H1 (cell line): ENCODE measurements around the gene TXNDC8. TPM values are rescaled to one million over a fixed set of nuclear protein-coding genes. Genes with fewer than 3 reads are reported as not detected.

Source experiments
- CTCF ChIA-PET: fragments of 300-600 bp; sonication (Branson Sonifier 250); formaldehyde crosslinking; loops from one replicate; lab custom pipeline; 2021; ENCODE audit not compliant: partially characterized antibody; lab: Charles Lee
- POLR2A ChIA-PET: fragments of 300-600 bp; sonication (Branson Sonifier 250); formaldehyde crosslinking; loops from one replicate; lab custom pipeline; 2021; ENCODE audit warnings: inconsistent platforms; ENCODE audit not compliant: partially characterized antibody; lab: Charles Lee
- DNase-seq, 2 experiments: peaks; one replicate each; pipeline versions ENCODE4 v3.0.0 to v3.0.0-alpha.2; 2010 to 2022; ENCODE audit warnings: low spot score in 2 of 2, low read depth in 1 of 2, mixed read lengths in 1 of 2
- FAIRE-seq: peaks from 2 replicates; lab custom pipeline; 2011; peaks lifted over from hg19 to GRCh38; lab: Jason Lieb, UNC
- H2AFZ ChIP-seq: 2 replicates; pipeline ENCODE4 v1.8.1; 2012; ENCODE audit warnings: low read length, inconsistent platforms
- H2AK5ac ChIP-seq: 2 replicates; pipeline ENCODE4 v1.6.1; 2013; ENCODE audit warnings: low read depth, low read length
- H2BK120ac ChIP-seq: replicated peaks from 2 replicates; pipeline ENCODE3; 2013; ENCODE audit warnings: low read depth, low read length, inconsistent platforms
- H2BK12ac ChIP-seq: 2 replicates; pipeline ENCODE4 v1.6.1; 2013; ENCODE audit warnings: low read depth, low read length
- H2BK15ac ChIP-seq: 2 replicates; pipeline ENCODE4 v1.6.1; 2013; ENCODE audit warnings: low read length
- H2BK20ac ChIP-seq: 2 replicates; pipeline ENCODE4 v1.6.1; 2013; ENCODE audit warnings: low read length
- H2BK5ac ChIP-seq: 2 replicates; pipeline ENCODE4 v1.6.1; 2013; ENCODE audit warnings: low read depth, low read length
- H3K14ac ChIP-seq: 2 replicates; pipeline ENCODE4 v1.6.1; 2013; ENCODE audit warnings: inconsistent platforms; ENCODE audit not compliant: insufficient read length
- H3K18ac ChIP-seq: 2 replicates; pipeline ENCODE4 v1.6.1; 2013; ENCODE audit warnings: low read length; ENCODE audit errors: extremely low read depth
- H3K23ac ChIP-seq: 2 replicates; pipeline ENCODE4 v1.6.1; 2013; ENCODE audit warnings: inconsistent platforms; ENCODE audit not compliant: insufficient read length
- H3K23me2 ChIP-seq: 2 replicates; pipeline ENCODE4 v1.6.1; 2013; ENCODE audit warnings: low read depth, low read length
- H3K27ac ChIP-seq: 2 replicates; pipeline ENCODE4 v1.6.1; 2011; ENCODE audit warnings: low read depth, low read length, inconsistent platforms
- H3K27me3 ChIP-seq, 4 experiments: replicated peaks in 1 of 4; 1 replicate in 1 of 4; 2 replicates in 3 of 4; pipeline versions ENCODE4 v1.6.1 to v1.8.1; 2011 to 2013; ENCODE audit warnings: low read length in 3 of 4, mild to moderate bottlenecking in 3 of 4, inconsistent platforms in 2 of 4, mixed read lengths in 2 of 4, moderate library complexity in 1 of 4; ENCODE audit not compliant: control insufficient read depth in 3 of 4, insufficient read depth in 3 of 4; ENCODE audit errors: extremely low read depth in 1 of 4
- H3K36me3 ChIP-seq, 4 experiments: 2 replicates each; pipeline versions ENCODE4 v1.6.1 to v1.8.1; 2011 to 2013; ENCODE audit warnings: mild to moderate bottlenecking in 4 of 4, low read length in 3 of 4, moderate library complexity in 2 of 4, control low read depth in 1 of 4, inconsistent platforms in 1 of 4; ENCODE audit not compliant: insufficient read depth in 4 of 4, control insufficient read depth in 2 of 4
- H3K4ac ChIP-seq: replicated peaks from 2 replicates; pipeline ENCODE3; 2013; ENCODE audit warnings: low read length, low read depth, mixed read lengths, inconsistent platforms; ENCODE audit not compliant: insufficient read length
- H3K4me1 ChIP-seq, 4 experiments: replicated peaks in 1 of 4; 1 replicate in 1 of 4; 2 replicates in 3 of 4; pipeline versions ENCODE4 v1.6.1 to v1.8.1; 2011 to 2013; ENCODE audit warnings: low read length in 3 of 4, inconsistent platforms in 2 of 4, mixed read lengths in 1 of 4; ENCODE audit not compliant: insufficient read depth in 4 of 4, control insufficient read depth in 3 of 4
- H3K4me2 ChIP-seq, 2 experiments: 2 replicates each; pipeline versions ENCODE4 v1.6.1 to v1.8.1; 2011 to 2013; ENCODE audit warnings: low read depth in 2 of 2, low read length in 2 of 2, control low read depth in 1 of 2, inconsistent platforms in 1 of 2, mild to moderate bottlenecking in 1 of 2; ENCODE audit not compliant: insufficient read depth in 1 of 2
- H3K4me3 ChIP-seq, 4 experiments: fragments of 200-600, 300-600 bp in 1 of 4; sonication (generic), shearing (Covaris generic), sonication (Bioruptor Twin) in 1 of 4; 2 replicates each; pipeline versions ENCODE4 v1.5.1 to v1.8.1; 2011 to 2016; ENCODE audit warnings: low read length in 4 of 4, low read depth in 3 of 4, control low read depth in 2 of 4, inconsistent platforms in 2 of 4, mild to moderate bottlenecking in 2 of 4, mixed read lengths in 1 of 4, moderate library complexity in 1 of 4; ENCODE audit not compliant: insufficient read depth in 2 of 4; ENCODE audit errors: extremely low read depth in 1 of 4
- H3K56ac ChIP-seq: replicated peaks from 2 replicates; pipeline ENCODE3; 2013; ENCODE audit warnings: low read depth, mild to moderate bottlenecking, mixed read lengths, low read length, inconsistent platforms; ENCODE audit not compliant: insufficient read length
- H3K79me1 ChIP-seq: 2 replicates; pipeline ENCODE4 v1.6.1; 2013; ENCODE audit warnings: low read depth, low read length, control low read depth
- H3K79me2 ChIP-seq, 2 experiments: 2 replicates each; pipeline versions ENCODE4 v1.6.1 to v1.8.1; 2012 to 2013; ENCODE audit warnings: low read length in 2 of 2, mild to moderate bottlenecking in 2 of 2, inconsistent platforms in 1 of 2; ENCODE audit not compliant: insufficient read depth in 2 of 2, control insufficient read depth in 1 of 2
- H3K9ac ChIP-seq, 4 experiments: replicated peaks in 1 of 4; 1 replicate in 1 of 4; 2 replicates in 3 of 4; pipeline versions ENCODE4 v1.6.1 to v1.8.1; 2011 to 2013; ENCODE audit warnings: low read depth in 3 of 4, low read length in 3 of 4, control low read depth in 2 of 4, mild to moderate bottlenecking in 2 of 4, moderate library complexity in 2 of 4, inconsistent platforms in 1 of 4; ENCODE audit errors: extremely low read depth in 1 of 4
- H3K9me3 ChIP-seq, 2 experiments: 2 replicates each; pipeline versions ENCODE4 v1.6.1 to v1.8.1; 2012 to 2013; ENCODE audit warnings: mild to moderate bottlenecking in 2 of 2, moderate library complexity in 2 of 2, control low read depth in 1 of 2, inconsistent platforms in 1 of 2, low read depth in 1 of 2, low read length in 1 of 2, mixed read lengths in 1 of 2; ENCODE audit not compliant: insufficient read depth in 2 of 2
- H4K20me1 ChIP-seq, 2 experiments: replicated peaks in 1 of 2; 2 replicates each; pipeline versions ENCODE3 to v1.8.1; 2011 to 2013; ENCODE audit warnings: inconsistent platforms in 2 of 2, low read length in 2 of 2, mild to moderate bottlenecking in 1 of 2; ENCODE audit not compliant: insufficient read depth in 2 of 2, control insufficient read depth in 1 of 2
- H4K5ac ChIP-seq: 2 replicates; pipeline ENCODE4 v1.6.1; 2013; ENCODE audit warnings: low read length, low read depth, mixed read lengths, inconsistent platforms; ENCODE audit not compliant: insufficient read length
- H4K8ac ChIP-seq: 2 replicates; pipeline ENCODE4 v1.8.0; 2013; ENCODE audit warnings: mild to moderate bottlenecking, moderate library complexity, low read length, inconsistent platforms; ENCODE audit not compliant: insufficient read depth; ENCODE audit errors: extremely low read depth
- H4K91ac ChIP-seq: replicated peaks from 2 replicates; pipeline ENCODE3; 2013; ENCODE audit warnings: low read length, mixed read lengths, inconsistent platforms; ENCODE audit not compliant: insufficient read length
- CEBPB ChIP-seq: IDR thresholded peaks from 2 replicates; pipeline ENCODE4 v1.6.1; 2012; ENCODE audit warnings: low read depth, low read length
- FOSL1 ChIP-seq: IDR thresholded peaks from 2 replicates; pipeline ENCODE4 v1.6.1; 2011; ENCODE audit warnings: mild to moderate bottlenecking, low read depth, low read length, moderate library complexity; ENCODE audit not compliant: insufficient read depth
- JUND ChIP-seq: IDR thresholded peaks from 2 replicates; pipeline ENCODE4 v1.6.1; 2011; ENCODE audit warnings: mild to moderate bottlenecking, improper control_type of control experiment, low read length
- POU5F1 ChIP-seq: IDR thresholded peaks from 2 replicates; pipeline ENCODE4 v1.6.1; 2011; ENCODE audit warnings: low read depth, mild to moderate bottlenecking, low read length, moderate library complexity
- RFX5 ChIP-seq: IDR thresholded peaks from 2 replicates; pipeline ENCODE4 v1.6.1; 2011; ENCODE audit warnings: low read depth, low read length, improper control_type of control experiment, borderline replicate concordance
- ZNF274 ChIP-seq: IDR thresholded peaks from 2 replicates; pipeline ENCODE4 v1.7.0; 2012; ENCODE audit warnings: low read length, borderline replicate concordance; ENCODE audit errors: extremely low read depth
- WGBS, 2 experiments: shearing (Covaris generic) in 1 of 2; methylation state at CpG; one replicate each; pipeline versions ENCODE4 v1.1.6 to v1.1.7; 2013 to 2015; ENCODE audit warnings: low lambda C conversion rate in 2 of 2, mixed read lengths in 2 of 2, inconsistent platforms in 1 of 2, low coverage in 1 of 2, missing lambda C conversion rate in 1 of 2; ENCODE audit not compliant: insufficient replicate concordance in 2 of 2, insufficient coverage in 1 of 2, insufficient read length in 1 of 2; ENCODE audit errors: extremely low coverage in 1 of 2, missing lambda C conversion rate in 1 of 2; 5-methylcytosine and 5-hydroxymethylcytosine counted together
- polyA plus RNA-seq, 7 experiments: library from polyadenylated mRNA; depleted of rRNA in 3 of 7; stranded (reverse) in 5 of 7; unstranded in 2 of 7; fragments of >200 nt in 5 of 7; fragments of 200-250 nt in 2 of 7; gene quantifications; 1 replicate in 5 of 7; 2 replicates in 1 of 7; 4 replicates in 1 of 7; pipeline versions ENCODE4 v1.2.1 to v1.2.3, GENCODE V29; 2011 to 2013; ENCODE audit warnings: missing spikeins in 2 of 7, mixed read lengths in 2 of 7
- total RNA-seq: library from RNA; stranded (reverse); fragmentation: NEBNext Ultra II Directional; extraction: Animal tissue kit (Norgen Biotek cat#: 25700); gene quantifications from 2 replicates; pipeline ENCODE4 v1.2.1, GENCODE V29; 2021
- TF ChIP-seq, protein P1 (sequence below): IDR thresholded peaks from 2 replicates; pipeline ENCODE4 v1.6.1; 2012; ENCODE audit warnings: inconsistent platforms

The TXNDC8 gene
- total and polyA plus RNA-seq, 2 of the 8 experiments (the other 6 are each of a cell fraction or from before 2014, with no cell fraction given): not detected

GRCh38 chr9:110293248-110293647 lies 44.4 kb downstream of the TXNDC8 start:
- ChIA-PET CTCF (no interaction called here), POLR2A (interaction anchor here (0.9 kb wide), 1 partner anchor 37 kb away, joined by 3 read pairs; the partner anchor contains the start of gene TXN)
- Histone ChIP-seq H4K5ac (no peak overlapping the region), H2AFZ (no peak overlapping the region), H2AK5ac (no peak overlapping the region), H3K27ac (no peak overlapping the region), H3K14ac (no peak overlapping the region), H3K4me3 (no peak overlapping the region), H4K20me1 (no peaks in the 10 kb centered on the region), H4K8ac (no peak overlapping the region), H3K18ac (no peak overlapping the region), H2BK20ac (no peak overlapping the region), H3K23me2 (no peaks in the 10 kb centered on the region), H3K4me2 (no peak overlapping the region), H2BK120ac (no peak overlapping the region), H3K4me1 (no peaks in the 10 kb centered on the region), H3K27me3 (no peaks in the 10 kb centered on the region), H2BK5ac (no peak overlapping the region), H3K79me2 (no peaks in the 10 kb centered on the region), H3K9me3 (no peaks in the 10 kb centered on the region), H4K91ac (no peak overlapping the region), H3K36me3 (no peaks in the 10 kb centered on the region), H2BK15ac (no peak overlapping the region), H3K56ac (no peak overlapping the region), H2BK12ac (no peak overlapping the region), H3K23ac (no peak overlapping the region), H3K9ac (no peak overlapping the region), H3K4ac (no peak overlapping the region), H3K79me1 (no peaks in the 10 kb centered on the region)
- TF ChIP-seq ZNF274 (no peak), RFX5 (no peak), FOSL1 (no peak), JUND (no peak), POU5F1 (no peak), CEBPB (no peak)
- TF ChIP-seq, protein P1, sequence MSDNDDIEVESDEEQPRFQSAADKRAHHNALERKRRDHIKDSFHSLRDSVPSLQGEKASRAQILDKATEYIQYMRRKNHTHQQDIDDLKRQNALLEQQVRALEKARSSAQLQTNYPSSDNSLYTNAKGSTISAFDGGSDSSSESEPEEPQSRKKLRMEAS: no peak
- FAIRE-seq (no peak), DNase-seq (no peak)
- 79% methylated on average over 1 of the region's 1 CpG; no CpG with 5 or more reads in 1 of the 2 experiments for WGBS, 2 experiments
